DOHH2 (cell line): Measurements from ENCODE around the gene WWP2.

ENCODE experiments used
- H3F3A ChIP-seq: fragments of 200-600 bp; sonication (generic), shearing (Covaris generic); 2 replicates; pipeline ENCODE4 v1.6.0; 2016; ENCODE audit warnings: antibody characterized with exemption, mild to moderate bottlenecking; ENCODE audit not compliant: control insufficient read depth, insufficient read depth
- H3K27ac ChIP-seq: fragments of 200-600 bp; sonication (generic); 2 replicates; pipeline ENCODE4 v1.5.1; 2014; ENCODE audit warnings: low read depth, mild to moderate bottlenecking, low read length, moderate library complexity
- H3K27me3 ChIP-seq: fragments of 200-600 bp; sonication (generic); 2 replicates; pipeline ENCODE4 v1.6.1; 2014; ENCODE audit warnings: mild to moderate bottlenecking, low read length, mixed read lengths; ENCODE audit not compliant: control insufficient read depth
- H3K36me3 ChIP-seq: fragments of 200-600 bp; sonication (generic); 2 replicates; pipeline ENCODE4 v1.6.1; 2014; ENCODE audit warnings: mild to moderate bottlenecking, low read length, moderate library complexity, mixed read lengths; ENCODE audit not compliant: control insufficient read depth
- H3K4me1 ChIP-seq: fragments of 200-600 bp; sonication (generic); 2 replicates; pipeline ENCODE4 v1.6.1; 2014; ENCODE audit warnings: mild to moderate bottlenecking, low read length, mixed read lengths; ENCODE audit not compliant: control insufficient read depth
- H3K4me2 ChIP-seq: fragments of 200-600 bp; sonication (generic); 2 replicates; pipeline ENCODE4 v1.6.0; 2014; ENCODE audit warnings: mild to moderate bottlenecking, low read length, moderate library complexity
- H3K4me3 ChIP-seq: fragments of 200-600 bp; sonication (generic); 2 replicates; pipeline ENCODE4 v1.5.1; 2014; ENCODE audit warnings: mild to moderate bottlenecking, low read length, mixed read lengths
- H3K79me2 ChIP-seq: fragments of 200-600 bp; sonication (generic); 2 replicates; pipeline ENCODE4 v1.6.1; 2014; ENCODE audit warnings: mild to moderate bottlenecking, low read length, mixed read lengths; ENCODE audit not compliant: control insufficient read depth
- H3K9me2 ChIP-seq: fragments of 200-600 bp; sonication (generic); replicated peaks from 2 replicates; pipeline ENCODE4 v1.6.1; 2014; ENCODE audit warnings: mild to moderate bottlenecking, low read length, mixed read lengths; ENCODE audit not compliant: control insufficient read depth
- H3K9me3 ChIP-seq: fragments of 200-600 bp; sonication (generic); 2 replicates; pipeline ENCODE4 v1.6.1; 2014; ENCODE audit warnings: antibody characterized with exemption, low read length, mixed read lengths; ENCODE audit not compliant: control insufficient read depth, insufficient read depth
- H4K20me1 ChIP-seq: fragments of 200-600 bp; sonication (generic); 2 replicates; pipeline ENCODE4 v1.6.0; 2014; ENCODE audit warnings: low read depth, mild to moderate bottlenecking, antibody characterized with exemption, low read length, moderate library complexity; ENCODE audit not compliant: control insufficient read depth, insufficient read depth
- EZH2phosphoT487 ChIP-seq: fragments of 200-600 bp; sonication (generic); IDR thresholded peaks from 2 replicates; pipeline ENCODE4 v1.6.1; 2017; ENCODE audit warnings: borderline replicate concordance, mild to moderate bottlenecking, antibody characterized with exemption, low read length, moderate library complexity, mixed read lengths
- TF ChIP-seq, protein P1 (sequence below): fragments of 200-600 bp; sonication (generic); IDR thresholded peaks from one replicate; pipeline ENCODE4 v1.5.1; 2014; ENCODE audit warnings: antibody characterized with exemption, mild to moderate bottlenecking, low read depth, low read length; ENCODE audit not compliant: poor library complexity, severe bottlenecking

WWP2 gene

DNA sequence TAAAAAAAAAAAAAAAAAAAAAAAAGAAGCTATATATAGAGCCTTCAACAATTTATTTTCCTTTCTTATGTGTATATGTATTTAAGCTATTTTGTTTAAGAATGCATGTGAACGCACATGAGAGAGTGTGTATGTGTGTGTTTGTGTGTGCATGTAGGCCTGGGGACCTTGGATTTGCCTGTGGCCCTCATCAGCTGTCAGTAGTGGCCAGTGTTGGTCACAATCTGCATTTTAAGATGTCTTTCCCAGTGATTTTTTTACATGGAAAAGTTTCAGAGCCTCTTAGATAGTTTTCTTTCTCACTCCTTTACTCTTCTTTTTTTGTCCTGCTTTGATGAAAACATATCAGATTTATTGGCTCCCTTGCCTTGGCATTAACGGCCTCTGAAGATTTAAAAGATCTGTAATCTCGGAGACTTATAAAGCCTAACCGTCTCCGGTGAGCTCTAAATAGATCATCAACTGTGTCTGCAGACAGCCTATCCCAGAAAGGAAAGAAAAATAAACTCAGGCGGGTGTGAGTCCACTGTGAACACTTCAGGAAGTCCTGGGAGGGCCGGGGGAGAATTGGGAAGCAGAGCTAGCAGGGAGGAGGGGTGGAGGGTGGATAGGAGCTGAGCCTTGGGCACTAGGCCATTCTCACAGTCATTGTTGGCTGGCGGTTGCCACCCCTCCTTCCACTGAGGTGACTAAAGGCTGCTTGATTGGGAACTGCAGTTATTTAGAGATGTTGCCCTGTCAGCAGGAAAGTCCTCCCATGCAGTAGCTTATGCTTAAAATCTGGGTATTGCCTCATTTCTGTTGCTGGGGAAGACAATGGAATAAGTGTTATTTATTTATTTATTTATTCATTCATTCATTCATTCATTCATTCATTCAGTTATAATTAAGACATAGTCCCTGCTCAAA is 86.8 kb downstream of the WWP2 start:
- Histone ChIP-seq H3F3A (no peaks in the 10 kb centered on the region), H3K4me3 (no peak overlapping the region), H3K79me2 (no peaks in the 10 kb centered on the region), H3K27ac (no peak overlapping the region), H3K4me1 (no peaks in the 10 kb centered on the region), H3K27me3 (no peaks in the 10 kb centered on the region), H3K4me2 (no peak overlapping the region), H4K20me1 (no peaks in the 10 kb centered on the region), H3K36me3 (0 out of 2 replicates have a peak, but pooled peaks cover 3% of the 10 kb centered on the region), H3K9me2 (no peaks in the 10 kb centered on the region), H3K9me3 (no peaks in the 10 kb centered on the region)
- no peak for TF ChIP-seq EZH2phosphoT487
- TF ChIP-seq, protein P1, sequence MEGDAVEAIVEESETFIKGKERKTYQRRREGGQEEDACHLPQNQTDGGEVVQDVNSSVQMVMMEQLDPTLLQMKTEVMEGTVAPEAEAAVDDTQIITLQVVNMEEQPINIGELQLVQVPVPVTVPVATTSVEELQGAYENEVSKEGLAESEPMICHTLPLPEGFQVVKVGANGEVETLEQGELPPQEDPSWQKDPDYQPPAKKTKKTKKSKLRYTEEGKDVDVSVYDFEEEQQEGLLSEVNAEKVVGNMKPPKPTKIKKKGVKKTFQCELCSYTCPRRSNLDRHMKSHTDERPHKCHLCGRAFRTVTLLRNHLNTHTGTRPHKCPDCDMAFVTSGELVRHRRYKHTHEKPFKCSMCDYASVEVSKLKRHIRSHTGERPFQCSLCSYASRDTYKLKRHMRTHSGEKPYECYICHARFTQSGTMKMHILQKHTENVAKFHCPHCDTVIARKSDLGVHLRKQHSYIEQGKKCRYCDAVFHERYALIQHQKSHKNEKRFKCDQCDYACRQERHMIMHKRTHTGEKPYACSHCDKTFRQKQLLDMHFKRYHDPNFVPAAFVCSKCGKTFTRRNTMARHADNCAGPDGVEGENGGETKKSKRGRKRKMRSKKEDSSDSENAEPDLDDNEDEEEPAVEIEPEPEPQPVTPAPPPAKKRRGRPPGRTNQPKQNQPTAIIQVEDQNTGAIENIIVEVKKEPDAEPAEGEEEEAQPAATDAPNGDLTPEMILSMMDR, result no peak

DNA sequence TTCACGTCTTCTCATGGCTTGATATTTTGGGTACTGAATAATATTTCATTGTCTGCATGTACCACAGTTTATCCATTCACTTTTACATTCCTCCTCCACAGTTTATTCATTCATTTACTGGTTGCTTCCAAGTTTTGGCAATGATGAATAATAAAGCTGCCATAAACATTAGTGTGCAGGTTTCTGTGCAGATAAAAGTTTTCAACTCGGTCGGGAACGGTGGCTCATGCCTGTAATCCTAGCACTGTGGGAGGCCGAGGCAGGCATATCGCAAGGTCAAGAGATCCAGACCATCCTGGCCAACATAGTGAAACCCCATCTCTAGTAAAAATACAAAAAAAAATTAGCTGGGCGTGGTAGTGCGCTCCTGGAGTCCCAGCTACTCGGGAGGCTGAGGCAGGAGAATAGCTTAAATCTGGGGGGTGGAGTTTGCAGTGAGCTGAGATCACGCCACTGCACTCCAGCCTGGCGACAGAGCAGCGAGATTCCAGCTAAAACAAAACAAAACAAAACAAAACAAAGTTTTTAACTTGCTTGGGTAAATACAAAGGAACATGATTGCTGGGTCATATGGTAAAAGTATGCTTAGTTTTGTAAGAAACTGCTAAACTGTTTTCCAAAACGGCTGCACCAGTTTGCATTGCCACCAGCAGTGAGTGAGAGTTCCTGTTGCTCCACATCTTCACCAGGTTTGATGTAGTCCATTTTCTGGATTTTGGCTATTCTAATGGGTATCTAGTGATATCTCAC is 89.5 kb downstream of the WWP2 start:
- Histone ChIP-seq H3K9me2 (no peaks in the 10 kb centered on the region), H3K4me2 (no peak overlapping the region), H3K36me3 (no peaks in the 10 kb centered on the region), H3F3A (no peaks in the 10 kb centered on the region), H3K4me1 (no peaks in the 10 kb centered on the region), H3K9me3 (no peaks in the 10 kb centered on the region), H3K27ac (no peak overlapping the region), H4K20me1 (no peaks in the 10 kb centered on the region), H3K27me3 (no peaks in the 10 kb centered on the region), H3K79me2 (no peaks in the 10 kb centered on the region), H3K4me3 (no peak overlapping the region)
- TF ChIP-seq, protein P1, result no peak
- TF ChIP-seq EZH2phosphoT487, result no peak

DNA sequence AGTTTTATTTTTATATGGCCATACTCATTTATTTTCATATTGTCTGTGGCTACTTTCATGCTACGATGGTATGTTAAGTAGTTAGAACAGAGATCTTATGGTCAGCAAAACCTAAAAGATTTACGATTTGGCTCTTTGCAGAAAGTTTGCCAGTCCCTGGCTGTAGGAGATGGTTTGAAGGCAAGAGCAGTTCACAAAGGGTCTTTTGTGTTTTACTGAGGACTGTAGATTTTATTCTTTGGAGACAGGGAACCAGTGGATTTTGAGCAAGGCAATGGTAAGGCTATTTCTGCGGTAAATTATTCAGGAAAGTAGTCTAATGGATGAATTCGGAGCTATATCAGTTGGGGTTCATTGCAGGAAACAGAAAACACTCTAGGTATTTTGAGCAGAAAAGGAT is 90.7 kb downstream of the WWP2 start:
- no peaks in the 10 kb centered on the region for H3K9me3 ChIP-seq
- H3F3A ChIP-seq, result no peaks in the 10 kb centered on the region
- no peaks in the 10 kb centered on the region for H3K9me2 ChIP-seq
- no peaks in the 10 kb centered on the region for H3K36me3 ChIP-seq
- no peak overlapping the region for H3K4me3 ChIP-seq
- H3K4me2 ChIP-seq, result no peak overlapping the region
- TF ChIP-seq, protein P1, result no peak
- no peak for TF ChIP-seq EZH2phosphoT487
- no peaks in the 10 kb centered on the region for H4K20me1 ChIP-seq
- H3K79me2 ChIP-seq, result no peaks in the 10 kb centered on the region
- no peaks in the 10 kb centered on the region for H3K4me1 ChIP-seq
- no peak overlapping the region for H3K27ac ChIP-seq
- H3K27me3 ChIP-seq, result no peaks in the 10 kb centered on the region
